Common myeloid progenitor, CD34-positive (primary cell): ENCODE measurements around the gene RB1.
A peak's percentile ranks its signal among the peaks of the same experiment; 100 is the strongest.
"Not testable (repeated sequence)": the region's sequence is repeated elsewhere in the genome, so short reads cannot be mapped to it uniquely, and the experiment has no call there.

Source experiments
- CTCF ChIA-PET: fragments of 350-600 bp; sonication (Branson Sonifier 250); formaldehyde crosslinking; loops from one replicate; lab custom pipeline; 2021; ENCODE audit warnings: antibody characterized with exemption; lab: Charles Lee
- POLR2A ChIA-PET: fragments of 350-600 bp; sonication (Branson Sonifier 250); formaldehyde crosslinking; loops from one replicate; lab custom pipeline; 2021; ENCODE audit warnings: antibody characterized with exemption; lab: Charles Lee
- DNase-seq, 3 donors: peaks; one replicate each; pipeline versions ENCODE4 v3.0.0 to v3.0.0-alpha.2; 2013
- H3K27ac ChIP-seq, 2 experiments: 1 replicate in 1 of 2; 2 replicates in 1 of 2; pipeline ENCODE4 v1.7.0; 2013; ENCODE audit warnings: inconsistent platforms in 2 of 2, low read length in 2 of 2, mild to moderate bottlenecking in 2 of 2, low read depth in 1 of 2, moderate library complexity in 1 of 2; ENCODE audit not compliant: severe bottlenecking in 2 of 2, insufficient read depth in 1 of 2, poor library complexity in 1 of 2
- H3K27me3 ChIP-seq, 5 experiments: replicated peaks in 2 of 5; 1 replicate in 3 of 5; 2 replicates in 2 of 5; pipeline versions ENCODE4 v1.6.1 to v1.7.0; 2013; ENCODE audit warnings: low read length in 4 of 5, mild to moderate bottlenecking in 2 of 5, moderate library complexity in 2 of 5, inconsistent platforms in 1 of 5; ENCODE audit not compliant: insufficient read depth in 5 of 5, control insufficient read depth in 4 of 5
- H3K36me3 ChIP-seq, 4 experiments: 1 replicate in 2 of 4; 2 replicates in 2 of 4; pipeline versions ENCODE4 v1.6.1 to v1.7.0; 2013; ENCODE audit warnings: low read length in 3 of 4, control low read depth in 1 of 4, mild to moderate bottlenecking in 1 of 4; ENCODE audit not compliant: control insufficient read depth in 4 of 4, insufficient read depth in 4 of 4
- H3K4me1 ChIP-seq, 4 experiments: 1 replicate in 3 of 4; 2 replicates in 1 of 4; pipeline versions ENCODE4 v1.6.1 to v1.7.1; 2013; ENCODE audit warnings: low read length in 3 of 4, mild to moderate bottlenecking in 3 of 4, control low read depth in 1 of 4, inconsistent platforms in 1 of 4, moderate library complexity in 1 of 4; ENCODE audit not compliant: control insufficient read depth in 4 of 4, insufficient read depth in 4 of 4; ENCODE audit errors: control extremely low read depth in 1 of 4
- H3K4me3 ChIP-seq, 7 experiments: 1 replicate in 4 of 7; 2 replicates in 3 of 7; pipeline versions ENCODE4 v1.5.1 to v1.7.0; 2013; ENCODE audit warnings: mild to moderate bottlenecking in 7 of 7, low read length in 6 of 7, moderate library complexity in 6 of 7, inconsistent platforms in 2 of 7, low read depth in 2 of 7, control low read depth in 1 of 7; ENCODE audit not compliant: insufficient read depth in 4 of 7, control insufficient read depth in 1 of 7; ENCODE audit errors: extremely low read depth in 1 of 7
- H3K9me3 ChIP-seq, 5 experiments: 1 replicate in 4 of 5; 2 replicates in 1 of 5; pipeline versions ENCODE4 v1.6.1 to v1.7.1; 2013; ENCODE audit warnings: low read length in 4 of 5, mild to moderate bottlenecking in 2 of 5, inconsistent platforms in 1 of 5, low read depth in 1 of 5, moderate library complexity in 1 of 5; ENCODE audit not compliant: control insufficient read depth in 4 of 5, insufficient read depth in 2 of 5; ENCODE audit errors: control extremely low read depth in 1 of 5
- WGBS: methylation state at CpG from one replicate; pipeline ENCODE4 v1.1.5; 2013; ENCODE audit not compliant: insufficient coverage; 5-methylcytosine and 5-hydroxymethylcytosine counted together

RB1 gene

DNA sequence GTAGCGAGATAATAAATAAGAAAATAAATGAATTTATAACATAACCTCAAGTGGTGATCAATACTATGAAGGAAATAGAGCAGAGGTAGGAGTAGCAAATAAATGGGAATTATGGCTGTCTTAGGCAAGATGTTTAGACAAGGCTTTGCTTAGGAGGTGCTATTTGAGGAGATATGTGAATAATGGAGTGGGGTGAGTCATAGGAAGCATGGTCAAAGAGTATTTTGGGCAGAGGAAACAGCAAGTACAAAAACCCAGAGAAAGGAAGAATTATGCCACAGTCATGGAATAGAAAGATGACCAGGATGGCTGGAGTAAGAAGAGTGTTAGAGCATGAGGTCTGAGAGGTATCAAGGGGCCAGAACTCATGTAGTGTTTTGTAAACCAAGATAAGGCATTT lies 142.9 kb downstream of the RB1 start:
- peaks cover 2 to 25% (median 16%) of the 10 kb centered on the region in 4 experiments for H3K4me1 ChIP-seq
- no peak overlapping the region for H3K27ac ChIP-seq
- POLR2A ChIA-PET: no interaction called here
- no peaks in the 10 kb centered on the region for H3K27me3 ChIP-seq
- peak in 2 of 3 donors; percentile 49 to 62 for DNase-seq
- CTCF ChIA-PET: no interaction called here
- peaks cover 0 to 3% (median under 1%) of the 10 kb centered on the region in 4 experiments for H3K36me3 ChIP-seq
- no peak overlapping the region for H3K4me3 ChIP-seq
- H3K9me3 ChIP-seq: peaks cover 0 to 9% (median 5%) of the 10 kb centered on the region in 5 experiments
- WGBS: no CpG with 5 or more reads among the region's 1 CpG

DNA sequence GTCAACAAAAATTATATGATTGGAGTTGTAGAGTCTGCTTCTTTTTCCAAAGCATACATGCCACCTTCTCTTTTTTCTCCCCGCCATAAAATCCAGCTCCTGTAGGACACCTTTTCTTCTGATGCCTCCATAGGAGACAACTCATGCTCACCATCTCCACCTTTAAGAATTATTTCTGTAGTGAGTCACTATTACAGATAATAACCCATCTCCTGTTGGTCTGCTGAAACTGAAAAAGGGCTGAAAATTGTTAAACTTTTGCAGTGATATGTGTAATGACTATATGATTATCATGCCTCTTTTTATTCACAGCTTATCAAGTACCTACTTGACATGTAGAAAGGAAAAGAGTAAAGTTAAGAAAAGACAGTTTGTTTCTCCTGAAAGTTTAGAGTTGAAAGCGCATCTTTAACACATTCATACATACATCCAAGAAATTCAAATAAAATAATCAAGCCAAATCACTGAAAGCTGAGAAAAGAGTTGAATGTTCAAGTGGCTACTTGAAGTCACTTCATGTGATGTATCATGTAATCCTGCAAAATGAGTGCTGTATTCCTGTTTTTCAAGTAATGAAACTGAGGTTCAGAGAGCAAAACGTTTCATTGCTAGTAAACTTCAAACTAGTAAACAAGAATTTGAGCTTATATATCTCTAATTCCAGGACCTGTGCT lies 144.9 kb downstream of the RB1 start:
- Histone ChIP-seq H3K4me1 (peaks cover 2 to 25% (median 16%) of the 10 kb centered on the region in 4 experiments), H3K27me3 (no peaks in the 10 kb centered on the region), H3K27ac (peak overlapping the region in 1 of 2 experiments; percentile 41), H3K9me3 (peaks cover 0 to 9% (median 5%) of the 10 kb centered on the region in 5 experiments), H3K36me3 (peaks cover 1 to 10% (median 3%) of the 10 kb centered on the region in 4 experiments), H3K4me3 (peak overlapping the region in 2 of 7 experiments; percentile 33 to 63)
- CTCF ChIA-PET: interaction anchor here (0.9 to 1.3 kb wide), 2 partner anchors 9 to 47 kb away, joined by 3 read pairs; no protein-coding TSS in a partner anchor
- WGBS: no CpG with 5 or more reads among the region's 3 CpGs
- POLR2A ChIA-PET: no interaction called here
- DNase-seq: peak in 2 of 3 donors; percentile 11 to 23

DNA sequence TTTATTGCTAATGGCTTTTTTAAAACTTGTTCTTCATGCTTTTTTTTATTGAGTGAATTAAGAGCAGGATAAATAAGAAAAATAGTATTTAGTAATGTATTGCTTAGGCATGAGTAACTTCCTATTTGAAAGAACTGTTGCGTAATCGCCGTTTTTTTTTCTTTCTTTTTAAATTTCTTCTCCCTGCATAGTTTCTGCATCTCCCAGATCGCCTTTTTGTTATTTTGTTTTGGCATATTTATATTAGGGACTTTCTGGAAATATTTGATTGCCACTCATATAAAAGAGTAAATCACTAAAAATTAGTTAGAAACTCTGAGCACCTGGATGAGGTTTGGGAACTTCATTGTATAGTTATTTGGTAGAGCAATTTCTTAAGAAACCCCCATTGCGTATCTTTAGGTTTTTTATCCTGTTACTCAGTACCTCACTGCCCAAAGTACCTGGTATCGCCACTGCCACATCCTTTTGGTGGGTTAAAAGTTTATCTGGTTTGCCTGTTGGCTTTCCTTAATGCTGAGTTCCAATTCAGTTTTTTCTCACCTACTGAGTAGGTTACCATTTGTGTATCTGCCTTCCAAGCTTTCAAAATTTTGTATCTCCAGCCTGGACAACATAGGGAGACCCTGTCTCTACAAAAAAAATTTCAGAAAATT lies 145.5 kb downstream of the RB1 start:
- H3K27me3 ChIP-seq: no peaks in the 10 kb centered on the region
- CTCF ChIA-PET: interaction anchor here (1.3 kb wide), 1 partner anchor 48 kb away, joined by 3 read pairs; no protein-coding TSS in a partner anchor
- 11% methylated on average over 1 of the region's 6 CpGs for WGBS
- H3K4me1 ChIP-seq: peaks cover 2 to 25% (median 16%) of the 10 kb centered on the region in 4 experiments
- peak; percentile 54 to 81 (median 80) for DNase-seq
- no peak overlapping the region for H3K27ac ChIP-seq
- peaks cover 0 to 9% (median 5%) of the 10 kb centered on the region in 5 experiments for H3K9me3 ChIP-seq
- peak overlapping the region in 5 of 7 experiments; percentile 17 to 63 (median 39) for H3K4me3 ChIP-seq
- POLR2A ChIA-PET: no interaction called here
- H3K36me3 ChIP-seq: peaks cover 0 to 17% (median 7%) of the 10 kb centered on the region in 4 experiments

DNA sequence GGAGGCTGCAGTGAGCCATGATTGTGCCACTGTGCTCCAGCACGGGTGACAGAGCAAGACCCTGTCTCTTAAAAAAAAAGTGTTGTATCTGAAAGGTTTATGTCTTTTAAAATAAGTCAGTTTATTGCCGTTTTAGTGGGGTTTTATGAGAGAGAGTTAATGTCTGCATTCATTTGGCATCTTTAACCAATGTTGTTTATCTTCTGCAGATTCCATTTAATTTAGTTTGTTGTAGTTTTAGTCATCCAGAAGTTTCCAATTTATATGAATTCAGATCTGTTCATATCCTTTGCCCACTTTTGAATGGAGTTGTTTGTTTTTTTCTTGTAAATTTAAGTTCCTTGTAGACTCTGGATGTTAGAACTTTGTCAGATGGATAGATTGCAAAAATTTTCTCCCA lies 146.1 kb downstream of the RB1 start:
- peaks cover 0 to 9% (median 5%) of the 10 kb centered on the region in 5 experiments for H3K9me3 ChIP-seq
- POLR2A ChIA-PET: no interaction called here
- H3K36me3 ChIP-seq: peaks cover 4 to 19% (median 10%) of the 10 kb centered on the region in 4 experiments
- no peak overlapping the region for H3K27ac ChIP-seq
- no peaks in the 10 kb centered on the region for H3K27me3 ChIP-seq
- CTCF ChIA-PET: no interaction called here
- no peak for DNase-seq
- WGBS: 100% methylated on average over 1 of the region's 2 CpGs
- no peak overlapping the region for H3K4me3 ChIP-seq
- peaks cover 2 to 25% (median 16%) of the 10 kb centered on the region in 4 experiments for H3K4me1 ChIP-seq

DNA sequence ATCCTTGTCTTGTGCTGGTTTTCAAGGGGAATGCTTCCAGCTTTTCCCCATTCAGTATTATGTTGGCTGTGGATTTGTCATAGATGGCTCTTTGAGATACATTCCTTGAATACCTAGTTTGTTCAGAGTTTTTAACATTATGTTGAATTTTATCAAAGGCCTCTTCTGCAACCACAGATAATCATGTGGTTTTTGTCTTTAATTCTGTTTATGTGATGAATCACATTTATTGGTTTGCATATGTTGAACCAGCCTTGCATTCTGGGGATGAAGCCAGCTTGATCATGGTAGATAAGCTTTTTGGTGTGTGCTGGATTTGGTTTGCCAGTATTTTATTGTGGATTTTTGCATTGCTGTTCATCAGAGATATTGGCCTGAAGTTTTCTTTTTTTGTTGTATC lies 147.6 kb downstream of the RB1 start:
- H3K27ac ChIP-seq, CTCF ChIA-PET, H3K4me3 ChIP-seq, POLR2A ChIA-PET, H3K9me3 ChIP-seq, H3K27me3 ChIP-seq: not testable (repeated sequence)
- Histone ChIP-seq H3K36me3 (peaks cover 4 to 29% (median 13%) of the 10 kb centered on the region in 4 experiments), H3K4me1 (peaks cover 2 to 24% (median 16%) of the 10 kb centered on the region in 4 experiments)
- DNase-seq: peak in 1 of 3 donors; percentile 13

DNA sequence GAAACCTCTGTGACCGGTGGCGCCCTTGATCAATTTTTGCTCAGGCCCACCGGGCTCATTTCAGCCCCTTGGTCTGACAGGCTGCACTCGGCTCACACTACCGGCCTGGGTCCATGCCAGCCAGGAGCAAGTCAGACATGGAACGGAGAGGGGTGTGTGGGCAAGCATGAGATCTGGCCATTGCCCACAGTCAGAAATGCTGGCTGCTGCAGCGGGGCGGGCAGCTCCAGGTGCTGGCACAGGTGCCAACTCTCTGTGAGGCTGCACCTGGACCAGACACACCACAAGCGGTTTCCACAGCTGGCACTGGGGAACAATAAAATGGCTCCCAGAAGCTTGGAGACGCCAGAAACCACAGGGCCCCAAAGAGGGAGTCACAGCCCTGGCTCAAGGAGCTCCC lies 153.0 kb downstream of the RB1 start:
- CTCF ChIA-PET: interaction anchor here (1.4 kb wide), 1 partner anchor 30 kb away, joined by 4 read pairs; no protein-coding TSS in a partner anchor

More for the DNA sequence above, 153.0 kb downstream of the RB1 start:
- Histone ChIP-seq H3K27ac (no peak overlapping the region), H3K4me1 (no peaks in the 10 kb centered on the region), H3K9me3 (peaks cover 0 to 2% (median 0%) of the 10 kb centered on the region in 5 experiments), H3K27me3 (no peaks in the 10 kb centered on the region), H3K4me3 (no peak overlapping the region), H3K36me3 (peaks cover 6 to 62% (median 36%) of the 10 kb centered on the region in 4 experiments)
- no peak for DNase-seq
- 98% methylated on average over 9 of the region's 10 CpGs for WGBS
- POLR2A ChIA-PET: interaction anchor here (0.5 kb wide), 1 partner anchor 152 kb away, joined by 4 read pairs; no protein-coding TSS in a partner anchor
